GM10248 (cell line): ENCODE results near the gene DLD.
"Not testable (repeated sequence)": the region's sequence is repeated elsewhere in the genome, so short reads cannot be mapped to it uniquely, and the experiment has no call there.

Experiments used
- CTCF ChIA-PET: fragments of 300-600 bp; sonication (Branson Sonifier 250); formaldehyde crosslinking; extraction: SDS; loops from one replicate; lab custom pipeline; 2021; ENCODE audit warnings: antibody characterized with exemption; lab: Yijun Ruan, JAX
- POLR2A ChIA-PET: fragments of 350-650 bp; sonication (Branson Sonifier 250); formaldehyde crosslinking; extraction: SDS; loops from one replicate; lab custom pipeline; 2020; ENCODE audit warnings: antibody characterized with exemption; lab: Yijun Ruan, JAX
- DNase-seq: peaks from one replicate; pipeline ENCODE4 v3.0.0; 2012; ENCODE audit errors: extremely low spot score
- CTCF ChIP-seq: IDR thresholded peaks from 2 replicates; pipeline ENCODE4 v1.5.1; 2012; ENCODE audit warnings: mild to moderate bottlenecking, low read depth; ENCODE audit errors: extremely low read depth, missing control alignments, control extremely low read depth

DLD gene

GRCh38 chr7:107891636-107892366, 818 bp downstream of the DLD start:
- CTCF ChIA-PET = interaction anchor here (1.2 kb wide), 1 partner anchor 20 kb away, joined by 3 read pairs; no protein-coding TSS in a partner anchor
- DNase-seq = no peak
- POLR2A ChIA-PET = no interaction called here
- TF ChIP-seq CTCF = no peak

- POLR2A ChIA-PET, DNase-seq: not testable (repeated sequence)
- CTCF ChIA-PET = interaction anchor here (1.1 to 1.6 kb wide), 4 partner anchors 10 to 19 kb away, joined by 3 to 4 read pairs (median 3); no protein-coding TSS in a partner anchor
Measured at GRCh38 chr7:107892367-107892741, 1.4 kb downstream of the DLD start.

- ChIA-PET POLR2A (no interaction called here), CTCF (interaction anchor here (0.7 to 1.7 kb wide), 2 partner anchors 10 to 24 kb away, joined by 3 read pairs; no protein-coding TSS in a partner anchor)
- DNase-seq = no peak
- no peak for TF ChIP-seq CTCF
Measured at GRCh38 chr7:107898997-107899594, 8.1 kb downstream of the DLD start.

GRCh38 chr7:107900496-107901015, 9.6 kb downstream of the DLD start:
- no peak for TF ChIP-seq CTCF
- POLR2A ChIA-PET = no interaction called here
- CTCF ChIA-PET = interaction anchor here (1.5 to 2.3 kb wide), 4 partner anchors 10 to 38 kb away, joined by 3 to 6 read pairs (median 5); partner anchors contain the start of gene DLD
- no peak for DNase-seq

- no peak for TF ChIP-seq CTCF
- DNase-seq = no peak
- ChIA-PET POLR2A (no interaction called here), CTCF (interaction anchor here (1.5 to 2.3 kb wide), 3 partner anchors 10 to 24 kb away, joined by 3 to 7 read pairs (median 6); no protein-coding TSS in a partner anchor)
Measured at GRCh38 chr7:107902381-107902780, 11.4 kb downstream of the DLD start.

- no peak for TF ChIP-seq CTCF
- ChIA-PET CTCF (no interaction called here), POLR2A (no interaction called here)
- no peak for DNase-seq
Measured at GRCh38 chr7:107907790-107908189, 16.8 kb downstream of the DLD start.

- ChIA-PET CTCF (interaction anchor here (0.6 to 1.4 kb wide), 3 partner anchors 19 to 396 kb away, joined by 3 to 4 read pairs (median 3); no protein-coding TSS in a partner anchor), POLR2A (interaction anchor here (0.7 kb wide), 1 partner anchor 1825 kb away, joined by 6 read pairs; no protein-coding TSS in a partner anchor)
- no peak for TF ChIP-seq CTCF
- no peak for DNase-seq
Measured at GRCh38 chr7:107909445-107909844, 18.5 kb downstream of the DLD start.
